DND-41 (cell line): ENCODE results near the gene MTCP1.

Source experiments
- ATAC-seq: fragments of 200-7000 bp; cut with Tn5 transposase; 3 replicates; pipeline ENCODE4 v1.9.1; 2021; ENCODE audit warnings: low read depth; ENCODE audit not compliant: insufficient read depth
- DNase-seq: peaks from one replicate; pipeline ENCODE4 v3.0.0-alpha.2; 2020
- H2AFZ ChIP-seq: 2 replicates; pipeline ENCODE4 v1.6.0; 2012; ENCODE audit warnings: low read depth, low read length
- H3K27ac ChIP-seq: 2 replicates; pipeline ENCODE4 v1.5.1; 2012; ENCODE audit warnings: low read length, inconsistent platforms
- H3K27me3 ChIP-seq: fragments of 200-600 bp; sonication (generic); 2 replicates; pipeline ENCODE4 v1.6.0; 2012; ENCODE audit warnings: low read length, mild to moderate bottlenecking, inconsistent platforms; ENCODE audit not compliant: insufficient read depth, poor library complexity
- H3K36me3 ChIP-seq: 2 replicates; pipeline ENCODE4 v1.5.1; 2012; ENCODE audit warnings: low read length, inconsistent platforms; ENCODE audit not compliant: insufficient read depth
- H3K4me1 ChIP-seq: 2 replicates; pipeline ENCODE4 v1.5.1; 2012; ENCODE audit warnings: mild to moderate bottlenecking, low read length; ENCODE audit not compliant: insufficient read depth
- H3K4me2 ChIP-seq: 2 replicates; pipeline ENCODE4 v1.6.0; 2012; ENCODE audit warnings: mild to moderate bottlenecking, moderate library complexity, low read length, inconsistent platforms; ENCODE audit not compliant: insufficient read depth
- H3K4me3 ChIP-seq, 2 experiments: fragments of 200-600 bp in 1 of 2; shearing (Covaris generic) in 1 of 2; 2 replicates each; pipeline ENCODE4 v1.5.1; 2012 to 2016; ENCODE audit warnings: inconsistent platforms in 2 of 2, low read length in 2 of 2, mild to moderate bottlenecking in 2 of 2, low read depth in 1 of 2, moderate library complexity in 1 of 2
- H3K79me2 ChIP-seq: 2 replicates; pipeline ENCODE4 v1.6.0; 2012; ENCODE audit warnings: low read length, inconsistent platforms; ENCODE audit not compliant: insufficient read depth
- H3K9ac ChIP-seq: 2 replicates; pipeline ENCODE4 v1.6.0; 2012; ENCODE audit warnings: low read depth, mild to moderate bottlenecking, inconsistent platforms, low read length, moderate library complexity
- H3K9me3 ChIP-seq: 2 replicates; pipeline ENCODE4 v1.5.1; 2012; ENCODE audit warnings: low read length, moderate library complexity, mild to moderate bottlenecking, inconsistent platforms; ENCODE audit not compliant: insufficient read depth, severe bottlenecking
- H4K20me1 ChIP-seq: 2 replicates; pipeline ENCODE4 v1.6.0; 2012; ENCODE audit warnings: low read length; ENCODE audit not compliant: insufficient read depth
- CTCF ChIP-seq: IDR thresholded peaks from 2 replicates; pipeline ENCODE4 v1.5.1; 2012; ENCODE audit warnings: borderline replicate concordance, low read length, moderate library complexity, mild to moderate bottlenecking; ENCODE audit not compliant: poor library complexity, severe bottlenecking; ENCODE audit errors: extremely low read depth
- EZH2 ChIP-seq: IDR thresholded peaks from 3 replicates; pipeline ENCODE4 v1.6.1; 2012; ENCODE audit warnings: borderline replicate concordance, low read depth, mild to moderate bottlenecking, moderate library complexity, low read length, inconsistent platforms; ENCODE audit not compliant: severe bottlenecking

The MTCP1 gene

GRCh38 chrX:155026727-155027508, 44.0 kb downstream of the MTCP1 start, which contains the start of gene FUNDC2:
TSS of gene FUNDC2 (plus strand) at chrX:155026844. CDS start at chrX:155026939, 95 bp downstream.
- H3K9me3 ChIP-seq = no peaks in the 10 kb centered on the region
- ATAC-seq = peak; percentile 90

GRCh38 chrX:155026420-155026726, 44.6 kb downstream of the MTCP1 start:
- H4K20me1 ChIP-seq = no peaks in the 10 kb centered on the region
- peaks cover 22% of the 10 kb centered on the region for H3K4me1 ChIP-seq
- ATAC-seq (no peak), DNase-seq (no peak)
- H3K9me3 ChIP-seq = no peaks in the 10 kb centered on the region
- H3K79me2 ChIP-seq = peaks cover 37% of the 10 kb centered on the region
- no peaks in the 10 kb centered on the region for H3K27me3 ChIP-seq
- peak overlapping the region; percentile 86 for H2AFZ ChIP-seq
- H3K9ac ChIP-seq = peak overlapping the region; percentile 91
- peak overlapping the region; percentile 81 for H3K27ac ChIP-seq
- peak overlapping the region; percentile 68; the same call in 1 of the 2 replicates for H3K4me2 ChIP-seq
- TF ChIP-seq EZH2 (no peak), CTCF (no peak)
- H3K4me3 ChIP-seq = peak overlapping the region; percentile 27 to 97; a peak in 3 of 4 replicates
- no peaks in the 10 kb centered on the region; the same call in 1 of the 2 replicates for H3K36me3 ChIP-seq

More at GRCh38 chrX:155026727-155027508, 44.0 kb downstream of the MTCP1 start, which contains the start of gene FUNDC2:
- peak within 1 kb of the TSS; percentile 95 for H3K27ac ChIP-seq
- H3K4me1 ChIP-seq = peaks cover 22% of the 10 kb centered on the region
- no peaks in the 10 kb centered on the region for H3K27me3 ChIP-seq
- H3K9ac ChIP-seq = peak within 1 kb of the TSS; percentile 91
- H2AFZ ChIP-seq = peak within 1 kb of the TSS; percentile 96
- peaks cover 41% of the 10 kb centered on the region for H3K79me2 ChIP-seq
- H3K4me3 ChIP-seq = peak within 1 kb of the TSS; percentile 97 to 98
- DNase-seq = peak; percentile 96
- H3K4me2 ChIP-seq = peak within 1 kb of the TSS; percentile 74
- no peaks in the 10 kb centered on the region for H4K20me1 ChIP-seq
- TF ChIP-seq CTCF (no peak), EZH2 (no peak)
- H3K36me3 ChIP-seq = no peaks in the 10 kb centered on the region; the same call in 1 of the 2 replicates

DNA sequence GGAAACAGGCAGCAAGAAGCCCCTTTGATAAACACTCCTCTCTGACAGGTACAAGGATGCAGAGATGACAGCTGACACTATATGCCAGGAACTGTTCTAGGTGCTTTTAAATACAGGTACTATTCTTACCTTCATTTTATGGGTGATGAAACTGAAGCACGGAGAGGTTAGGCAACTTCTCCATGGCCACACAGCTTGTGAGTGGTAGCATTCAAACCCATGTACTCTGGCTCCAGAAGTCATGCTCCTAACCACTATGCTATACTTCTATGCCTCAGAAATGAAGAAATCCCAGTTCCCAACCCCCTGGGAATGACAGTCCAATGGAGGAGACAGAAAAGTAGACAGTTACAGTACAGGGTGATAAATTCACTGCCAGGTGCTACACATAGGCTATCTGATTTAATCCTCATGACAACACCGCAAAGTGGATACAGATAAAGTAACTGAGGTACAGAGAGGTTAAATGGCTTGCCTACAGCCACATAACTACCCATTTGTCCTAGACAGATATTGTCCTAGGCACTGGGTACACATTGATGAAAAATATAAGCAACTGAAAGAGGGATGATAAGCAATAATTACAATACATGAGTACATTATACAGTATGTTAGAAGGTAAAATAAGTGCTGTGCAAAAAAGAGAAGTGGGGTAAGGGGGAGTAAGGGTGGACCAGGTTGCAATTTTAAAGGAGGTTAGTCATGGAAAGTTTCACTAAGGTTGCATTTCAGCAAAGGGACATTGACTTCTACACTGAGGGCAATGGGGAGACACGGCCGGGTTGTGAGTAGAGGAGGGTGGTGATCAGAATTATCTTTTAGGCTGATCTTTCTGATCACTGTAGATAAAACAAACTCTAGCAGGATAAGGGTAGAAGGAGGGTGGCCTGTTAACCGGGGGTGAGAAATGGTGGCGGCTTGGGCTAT, 46.8 kb downstream of the MTCP1 start:
- Histone ChIP-seq H3K4me3 (no peak overlapping the region), H3K4me1 (peaks cover 22% of the 10 kb centered on the region), H3K4me2 (no peak overlapping the region), H2AFZ (no peak overlapping the region), H3K27ac (no peak overlapping the region), H3K36me3 (no peaks in the 10 kb centered on the region; the same call in 1 of the 2 replicates), H4K20me1 (no peaks in the 10 kb centered on the region), H3K27me3 (no peaks in the 10 kb centered on the region), H3K79me2 (peaks cover 22% of the 10 kb centered on the region), H3K9me3 (no peaks in the 10 kb centered on the region), H3K9ac (no peak overlapping the region)
- DNase-seq (no peak), ATAC-seq (no peak)
- no peak for TF ChIP-seq CTCF
- TF ChIP-seq EZH2 = no peak
